GM06990 (cell line): ENCODE data around the gene CAMTA1.

ENCODE experiments used
- DNase-seq: peaks from one replicate; pipeline ENCODE4 v3.0.0-alpha.2; 2011; ENCODE audit not compliant: insufficient read length; ENCODE audit errors: extremely low read depth
- H3K27me3 ChIP-seq: replicated peaks from 2 replicates; pipeline ENCODE4 v1.6.0; 2011; ENCODE audit warnings: low read length; ENCODE audit not compliant: control insufficient read depth, insufficient read depth
- H3K36me3 ChIP-seq: 2 replicates; pipeline ENCODE4 v1.5.1; 2011; ENCODE audit warnings: low read length; ENCODE audit not compliant: control insufficient read depth, insufficient read depth
- H3K4me3 ChIP-seq: replicated peaks from 2 replicates; pipeline ENCODE4 v1.5.1; 2011; ENCODE audit warnings: low read depth, mild to moderate bottlenecking, control low read depth, low read length
- TF ChIP-seq, protein P1 (sequence below): IDR thresholded peaks from 2 replicates; pipeline ENCODE4 v1.5.1; 2011; ENCODE audit warnings: low read length, control low read depth, mild to moderate bottlenecking, inconsistent platforms; ENCODE audit not compliant: insufficient read depth, poor library complexity, severe bottlenecking

CAMTA1 gene

DNA sequence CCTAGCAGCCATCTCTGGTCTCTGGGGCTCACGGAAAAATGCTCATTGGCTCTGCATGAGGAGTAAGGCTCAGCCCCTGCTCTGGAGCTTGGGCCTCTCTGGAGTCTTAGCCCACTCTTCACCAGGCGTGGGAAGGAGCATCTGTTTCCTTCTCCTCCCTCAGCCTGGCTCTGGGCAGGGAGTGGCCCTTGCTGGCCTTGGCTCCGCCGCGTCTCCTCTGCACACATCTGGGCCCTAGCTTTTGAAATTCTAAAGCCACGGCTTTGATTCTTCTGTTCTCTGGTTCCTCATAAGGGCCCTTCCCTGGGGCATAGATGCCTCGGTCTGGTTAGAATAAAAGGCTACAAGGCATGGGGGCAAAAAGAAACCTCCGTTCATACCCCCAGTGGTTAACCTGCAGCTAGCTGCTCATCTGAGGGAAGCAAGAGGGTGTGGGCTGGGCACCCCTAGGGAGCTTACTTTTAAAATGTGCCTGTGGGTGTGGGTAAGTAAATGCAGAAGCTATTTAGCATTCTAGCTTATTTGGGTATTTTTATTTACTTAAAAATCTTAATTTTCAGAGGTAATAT, 145.6 kb downstream of the CAMTA1 start:
- Histone ChIP-seq H3K27me3 (no peaks in the 10 kb centered on the region; the same call in none of the 2 replicates), H3K4me3 (no peak overlapping the region), H3K36me3 (no peaks in the 10 kb centered on the region)
- TF ChIP-seq, protein P1, sequence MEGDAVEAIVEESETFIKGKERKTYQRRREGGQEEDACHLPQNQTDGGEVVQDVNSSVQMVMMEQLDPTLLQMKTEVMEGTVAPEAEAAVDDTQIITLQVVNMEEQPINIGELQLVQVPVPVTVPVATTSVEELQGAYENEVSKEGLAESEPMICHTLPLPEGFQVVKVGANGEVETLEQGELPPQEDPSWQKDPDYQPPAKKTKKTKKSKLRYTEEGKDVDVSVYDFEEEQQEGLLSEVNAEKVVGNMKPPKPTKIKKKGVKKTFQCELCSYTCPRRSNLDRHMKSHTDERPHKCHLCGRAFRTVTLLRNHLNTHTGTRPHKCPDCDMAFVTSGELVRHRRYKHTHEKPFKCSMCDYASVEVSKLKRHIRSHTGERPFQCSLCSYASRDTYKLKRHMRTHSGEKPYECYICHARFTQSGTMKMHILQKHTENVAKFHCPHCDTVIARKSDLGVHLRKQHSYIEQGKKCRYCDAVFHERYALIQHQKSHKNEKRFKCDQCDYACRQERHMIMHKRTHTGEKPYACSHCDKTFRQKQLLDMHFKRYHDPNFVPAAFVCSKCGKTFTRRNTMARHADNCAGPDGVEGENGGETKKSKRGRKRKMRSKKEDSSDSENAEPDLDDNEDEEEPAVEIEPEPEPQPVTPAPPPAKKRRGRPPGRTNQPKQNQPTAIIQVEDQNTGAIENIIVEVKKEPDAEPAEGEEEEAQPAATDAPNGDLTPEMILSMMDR, result no peak
- DNase-seq, result no peak

DNA sequence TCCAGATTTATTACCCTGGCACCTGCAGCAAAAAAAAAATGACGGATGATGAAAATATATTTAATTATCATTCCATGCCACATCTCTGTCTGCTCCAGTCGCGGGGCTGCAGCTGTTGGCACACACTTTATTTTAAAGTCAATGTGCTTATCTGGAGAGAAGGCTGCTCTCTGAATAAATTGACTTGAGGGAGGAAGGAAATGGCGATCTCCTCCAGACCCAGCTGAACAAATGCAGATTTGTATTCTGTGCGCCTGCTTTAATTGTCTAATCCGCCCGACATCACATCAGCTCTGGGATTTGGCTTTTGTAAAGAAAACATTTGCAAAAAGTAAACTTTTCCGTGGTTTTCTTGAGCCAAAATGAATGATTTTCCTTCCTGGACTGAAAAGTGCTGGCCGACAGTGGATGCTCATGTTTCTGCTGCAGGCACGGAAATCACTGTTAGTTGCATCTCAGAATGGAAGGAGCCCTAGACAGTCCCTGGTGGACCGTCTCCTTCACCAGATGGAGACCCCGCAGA, 150.2 kb downstream of the CAMTA1 start:
- no peak for DNase-seq
- no peaks in the 10 kb centered on the region; the same call in none of the 2 replicates for H3K27me3 ChIP-seq
- no peak overlapping the region for H3K4me3 ChIP-seq
- H3K36me3 ChIP-seq, result no peaks in the 10 kb centered on the region
- TF ChIP-seq, protein P1, result no peak

GRCh38 chr1:6935911-6936690, 150.8 kb downstream of the CAMTA1 start:
- H3K27me3 ChIP-seq, result no peaks in the 10 kb centered on the region; the same call in 1 of the 2 replicates
- TF ChIP-seq, protein P1, result no peak
- no peaks in the 10 kb centered on the region for H3K36me3 ChIP-seq
- H3K4me3 ChIP-seq, result no peak overlapping the region
- DNase-seq, result no peak

DNA sequence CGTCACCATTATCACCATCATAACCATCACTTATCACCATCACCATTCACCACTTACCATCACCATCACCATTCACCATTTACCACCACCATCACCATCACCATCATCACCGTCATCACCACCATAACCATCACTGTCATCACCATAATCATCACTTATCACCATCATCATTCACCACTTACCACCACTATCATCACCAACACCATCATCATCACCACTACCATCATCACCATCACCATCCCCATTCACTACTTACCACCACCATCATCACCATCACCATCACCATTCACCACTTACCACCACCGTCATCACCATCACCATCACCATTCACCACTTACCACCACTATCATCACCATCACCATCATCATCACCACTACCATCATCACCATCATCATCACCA, 151.8 kb downstream of the CAMTA1 start:
- TF ChIP-seq, protein P1, result no peak
- H3K27me3 ChIP-seq, result no peaks in the 10 kb centered on the region; the same call in 1 of the 2 replicates
- no peak for DNase-seq

DNA sequence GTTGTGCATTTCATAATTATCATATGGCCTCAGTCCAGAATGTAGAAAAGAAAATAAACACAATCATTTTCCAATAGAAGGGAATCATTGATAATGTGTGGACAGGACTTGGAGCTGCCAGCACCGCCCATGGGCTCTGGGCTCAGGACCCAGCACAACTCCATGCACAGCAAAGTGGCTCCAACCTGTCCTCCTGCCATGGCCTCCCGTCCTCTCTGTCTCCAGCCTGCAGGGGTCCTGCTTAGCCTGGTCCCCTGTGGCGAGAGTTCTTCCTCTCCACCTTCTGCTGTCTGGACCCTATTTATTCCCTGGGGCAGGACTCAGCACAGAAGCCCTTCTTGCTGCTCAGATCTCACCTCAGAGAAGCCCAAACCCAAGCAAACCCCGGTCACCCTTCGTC, 154.1 kb downstream of the CAMTA1 start:
- H3K36me3 ChIP-seq, result no peaks in the 10 kb centered on the region
- DNase-seq, result no peak
- no peak overlapping the region for H3K4me3 ChIP-seq
- TF ChIP-seq, protein P1, result no peak
- no peaks in the 10 kb centered on the region for H3K27me3 ChIP-seq

More for the DNA sequence above, 151.8 kb downstream of the CAMTA1 start:
- Histone ChIP-seq H3K4me3 (no peak overlapping the region), H3K36me3 (no peaks in the 10 kb centered on the region)
